H1 (cell line): ENCODE data around the gene S100A12. TPM values are rescaled to one million over a fixed set of nuclear protein-coding genes. Genes with fewer than 3 reads are reported as not detected.

ENCODE experiments used
- CTCF ChIA-PET: fragments of 300-600 bp; sonication (Branson Sonifier 250); formaldehyde crosslinking; loops from one replicate; lab custom pipeline; 2021; ENCODE audit not compliant: partially characterized antibody; lab: Charles Lee
- POLR2A ChIA-PET: fragments of 300-600 bp; sonication (Branson Sonifier 250); formaldehyde crosslinking; loops from one replicate; lab custom pipeline; 2021; ENCODE audit warnings: inconsistent platforms; ENCODE audit not compliant: partially characterized antibody; lab: Charles Lee
- DNase-seq, 2 experiments: peaks; one replicate each; pipeline versions ENCODE4 v3.0.0 to v3.0.0-alpha.2; 2010 to 2022; ENCODE audit warnings: low spot score in 2 of 2, low read depth in 1 of 2, mixed read lengths in 1 of 2
- FAIRE-seq: peaks from 2 replicates; lab custom pipeline; 2011; peaks lifted over from hg19 to GRCh38; lab: Jason Lieb, UNC
- H2AFZ ChIP-seq: 2 replicates; pipeline ENCODE4 v1.8.1; 2012; ENCODE audit warnings: low read length, inconsistent platforms
- H2AK5ac ChIP-seq: 2 replicates; pipeline ENCODE4 v1.6.1; 2013; ENCODE audit warnings: low read depth, low read length
- H2BK120ac ChIP-seq: replicated peaks from 2 replicates; pipeline ENCODE3; 2013; ENCODE audit warnings: low read depth, low read length, inconsistent platforms
- H2BK12ac ChIP-seq: 2 replicates; pipeline ENCODE4 v1.6.1; 2013; ENCODE audit warnings: low read depth, low read length
- H2BK15ac ChIP-seq: 2 replicates; pipeline ENCODE4 v1.6.1; 2013; ENCODE audit warnings: low read length
- H2BK20ac ChIP-seq: 2 replicates; pipeline ENCODE4 v1.6.1; 2013; ENCODE audit warnings: low read length
- H2BK5ac ChIP-seq: 2 replicates; pipeline ENCODE4 v1.6.1; 2013; ENCODE audit warnings: low read depth, low read length
- H3K14ac ChIP-seq: 2 replicates; pipeline ENCODE4 v1.6.1; 2013; ENCODE audit warnings: inconsistent platforms; ENCODE audit not compliant: insufficient read length
- H3K18ac ChIP-seq: 2 replicates; pipeline ENCODE4 v1.6.1; 2013; ENCODE audit warnings: low read length; ENCODE audit errors: extremely low read depth
- H3K23ac ChIP-seq: 2 replicates; pipeline ENCODE4 v1.6.1; 2013; ENCODE audit warnings: inconsistent platforms; ENCODE audit not compliant: insufficient read length
- H3K23me2 ChIP-seq: 2 replicates; pipeline ENCODE4 v1.6.1; 2013; ENCODE audit warnings: low read depth, low read length
- H3K27ac ChIP-seq: 2 replicates; pipeline ENCODE4 v1.6.1; 2011; ENCODE audit warnings: low read depth, low read length, inconsistent platforms
- H3K27me3 ChIP-seq, 4 experiments: replicated peaks in 1 of 4; 1 replicate in 1 of 4; 2 replicates in 3 of 4; pipeline versions ENCODE4 v1.6.1 to v1.8.1; 2011 to 2013; ENCODE audit warnings: low read length in 3 of 4, mild to moderate bottlenecking in 3 of 4, inconsistent platforms in 2 of 4, mixed read lengths in 2 of 4, moderate library complexity in 1 of 4; ENCODE audit not compliant: control insufficient read depth in 3 of 4, insufficient read depth in 3 of 4; ENCODE audit errors: extremely low read depth in 1 of 4
- H3K36me3 ChIP-seq, 4 experiments: 2 replicates each; pipeline versions ENCODE4 v1.6.1 to v1.8.1; 2011 to 2013; ENCODE audit warnings: mild to moderate bottlenecking in 4 of 4, low read length in 3 of 4, moderate library complexity in 2 of 4, control low read depth in 1 of 4, inconsistent platforms in 1 of 4; ENCODE audit not compliant: insufficient read depth in 4 of 4, control insufficient read depth in 2 of 4
- H3K4ac ChIP-seq: replicated peaks from 2 replicates; pipeline ENCODE3; 2013; ENCODE audit warnings: low read length, low read depth, mixed read lengths, inconsistent platforms; ENCODE audit not compliant: insufficient read length
- H3K4me1 ChIP-seq, 4 experiments: replicated peaks in 1 of 4; 1 replicate in 1 of 4; 2 replicates in 3 of 4; pipeline versions ENCODE4 v1.6.1 to v1.8.1; 2011 to 2013; ENCODE audit warnings: low read length in 3 of 4, inconsistent platforms in 2 of 4, mixed read lengths in 1 of 4; ENCODE audit not compliant: insufficient read depth in 4 of 4, control insufficient read depth in 3 of 4
- H3K4me2 ChIP-seq, 2 experiments: 2 replicates each; pipeline versions ENCODE4 v1.6.1 to v1.8.1; 2011 to 2013; ENCODE audit warnings: low read depth in 2 of 2, low read length in 2 of 2, control low read depth in 1 of 2, inconsistent platforms in 1 of 2, mild to moderate bottlenecking in 1 of 2; ENCODE audit not compliant: insufficient read depth in 1 of 2
- H3K4me3 ChIP-seq, 4 experiments: fragments of 200-600, 300-600 bp in 1 of 4; sonication (generic), shearing (Covaris generic), sonication (Bioruptor Twin) in 1 of 4; 2 replicates each; pipeline versions ENCODE4 v1.5.1 to v1.8.1; 2011 to 2016; ENCODE audit warnings: low read length in 4 of 4, low read depth in 3 of 4, control low read depth in 2 of 4, inconsistent platforms in 2 of 4, mild to moderate bottlenecking in 2 of 4, mixed read lengths in 1 of 4, moderate library complexity in 1 of 4; ENCODE audit not compliant: insufficient read depth in 2 of 4; ENCODE audit errors: extremely low read depth in 1 of 4
- H3K56ac ChIP-seq: replicated peaks from 2 replicates; pipeline ENCODE3; 2013; ENCODE audit warnings: low read depth, mild to moderate bottlenecking, mixed read lengths, low read length, inconsistent platforms; ENCODE audit not compliant: insufficient read length
- H3K79me1 ChIP-seq: 2 replicates; pipeline ENCODE4 v1.6.1; 2013; ENCODE audit warnings: low read depth, low read length, control low read depth
- H3K79me2 ChIP-seq, 2 experiments: 2 replicates each; pipeline versions ENCODE4 v1.6.1 to v1.8.1; 2012 to 2013; ENCODE audit warnings: low read length in 2 of 2, mild to moderate bottlenecking in 2 of 2, inconsistent platforms in 1 of 2; ENCODE audit not compliant: insufficient read depth in 2 of 2, control insufficient read depth in 1 of 2
- H3K9ac ChIP-seq, 4 experiments: replicated peaks in 1 of 4; 1 replicate in 1 of 4; 2 replicates in 3 of 4; pipeline versions ENCODE4 v1.6.1 to v1.8.1; 2011 to 2013; ENCODE audit warnings: low read depth in 3 of 4, low read length in 3 of 4, control low read depth in 2 of 4, mild to moderate bottlenecking in 2 of 4, moderate library complexity in 2 of 4, inconsistent platforms in 1 of 4; ENCODE audit errors: extremely low read depth in 1 of 4
- H3K9me3 ChIP-seq, 2 experiments: 2 replicates each; pipeline versions ENCODE4 v1.6.1 to v1.8.1; 2012 to 2013; ENCODE audit warnings: mild to moderate bottlenecking in 2 of 2, moderate library complexity in 2 of 2, control low read depth in 1 of 2, inconsistent platforms in 1 of 2, low read depth in 1 of 2, low read length in 1 of 2, mixed read lengths in 1 of 2; ENCODE audit not compliant: insufficient read depth in 2 of 2
- H4K20me1 ChIP-seq, 2 experiments: replicated peaks in 1 of 2; 2 replicates each; pipeline versions ENCODE3 to v1.8.1; 2011 to 2013; ENCODE audit warnings: inconsistent platforms in 2 of 2, low read length in 2 of 2, mild to moderate bottlenecking in 1 of 2; ENCODE audit not compliant: insufficient read depth in 2 of 2, control insufficient read depth in 1 of 2
- H4K5ac ChIP-seq: 2 replicates; pipeline ENCODE4 v1.6.1; 2013; ENCODE audit warnings: low read length, low read depth, mixed read lengths, inconsistent platforms; ENCODE audit not compliant: insufficient read length
- H4K8ac ChIP-seq: 2 replicates; pipeline ENCODE4 v1.8.0; 2013; ENCODE audit warnings: mild to moderate bottlenecking, moderate library complexity, low read length, inconsistent platforms; ENCODE audit not compliant: insufficient read depth; ENCODE audit errors: extremely low read depth
- H4K91ac ChIP-seq: replicated peaks from 2 replicates; pipeline ENCODE3; 2013; ENCODE audit warnings: low read length, mixed read lengths, inconsistent platforms; ENCODE audit not compliant: insufficient read length
- CBX8 ChIP-seq: fragments of 300-800, 300-1000 bp; sonication (generic); IDR thresholded peaks from 2 replicates; pipeline ENCODE4 v1.7.1; 2016; ENCODE audit warnings: low read depth, low read length, borderline replicate concordance
- CEBPB ChIP-seq: IDR thresholded peaks from 2 replicates; pipeline ENCODE4 v1.6.1; 2012; ENCODE audit warnings: low read depth, low read length
- SP2 ChIP-seq: IDR thresholded peaks from 2 replicates; pipeline ENCODE4 v1.6.1; 2012; ENCODE audit warnings: mild to moderate bottlenecking, low read length, inconsistent platforms
- SUZ12 ChIP-seq: fragments of 200-600 bp; sonication (generic); IDR thresholded peaks from 2 replicates; pipeline ENCODE4 v1.6.1; 2012; ENCODE audit warnings: mild to moderate bottlenecking, inconsistent platforms, low read length, moderate library complexity, mixed read lengths
- ZNF274 ChIP-seq: IDR thresholded peaks from 2 replicates; pipeline ENCODE4 v1.7.0; 2012; ENCODE audit warnings: low read length, borderline replicate concordance; ENCODE audit errors: extremely low read depth
- WGBS, 2 experiments: shearing (Covaris generic) in 1 of 2; methylation state at CpG; one replicate each; pipeline versions ENCODE4 v1.1.6 to v1.1.7; 2013 to 2015; ENCODE audit warnings: low lambda C conversion rate in 2 of 2, mixed read lengths in 2 of 2, inconsistent platforms in 1 of 2, low coverage in 1 of 2, missing lambda C conversion rate in 1 of 2; ENCODE audit not compliant: insufficient replicate concordance in 2 of 2, insufficient coverage in 1 of 2, insufficient read length in 1 of 2; ENCODE audit errors: extremely low coverage in 1 of 2, missing lambda C conversion rate in 1 of 2; 5-methylcytosine and 5-hydroxymethylcytosine counted together
- polyA plus RNA-seq, 7 experiments: library from polyadenylated mRNA; depleted of rRNA in 3 of 7; stranded (reverse) in 5 of 7; unstranded in 2 of 7; fragments of >200 nt in 5 of 7; fragments of 200-250 nt in 2 of 7; gene quantifications; 1 replicate in 5 of 7; 2 replicates in 1 of 7; 4 replicates in 1 of 7; pipeline versions ENCODE4 v1.2.1 to v1.2.3, GENCODE V29; 2011 to 2013; ENCODE audit warnings: missing spikeins in 2 of 7, mixed read lengths in 2 of 7
- total RNA-seq: library from RNA; stranded (reverse); fragmentation: NEBNext Ultra II Directional; extraction: Animal tissue kit (Norgen Biotek cat#: 25700); gene quantifications from 2 replicates; pipeline ENCODE4 v1.2.1, GENCODE V29; 2021

S100A12 gene
- total and polyA plus RNA-seq, 2 of the 8 experiments (the other 6 are each of a cell fraction or from before 2014, with no cell fraction given): not detected

- Histone ChIP-seq H4K5ac (no peak overlapping the region), H2AK5ac (no peak overlapping the region), H2BK20ac (no peak overlapping the region), H3K4me1 (no peaks in the 10 kb centered on the region), H2BK15ac (no peak overlapping the region), H4K91ac (no peak overlapping the region), H3K4ac (no peak overlapping the region), H3K9ac (no peak overlapping the region), H4K8ac (no peak overlapping the region), H2BK12ac (no peak overlapping the region), H3K23ac (no peak overlapping the region), H3K27me3 (no peaks in the 10 kb centered on the region), H3K9me3 (no peaks in the 10 kb centered on the region), H3K79me1 (no peaks in the 10 kb centered on the region), H3K18ac (no peak overlapping the region), H3K23me2 (no peaks in the 10 kb centered on the region), H3K27ac (no peak overlapping the region), H3K56ac (no peak overlapping the region), H3K36me3 (no peaks in the 10 kb centered on the region), H2AFZ (no peak overlapping the region), H4K20me1 (no peaks in the 10 kb centered on the region), H2BK120ac (no peak overlapping the region), H3K4me3 (no peak overlapping the region), H3K14ac (no peak overlapping the region), H2BK5ac (no peak overlapping the region), H3K4me2 (no peak overlapping the region), H3K79me2 (no peaks in the 10 kb centered on the region)
- WGBS, 2 experiments: 88% methylated on average over 2 of the region's 2 CpGs; no CpG with 5 or more reads in 1 of the 2 experiments
- ChIA-PET POLR2A (interaction anchor here (1.3 kb wide), 1 partner anchor 23 kb away, joined by 3 read pairs; the partner anchor contains the start of gene S100A8), CTCF (interaction anchor here (3.0 to 4.1 kb wide), 2 partner anchors 13 to 15 kb away, joined by 12 to 19 read pairs; no protein-coding TSS in a partner anchor)
- no peak for DNase-seq
- TF ChIP-seq ZNF274 (no peak), CEBPB (no peak), SP2 (no peak), CBX8 (no peak), SUZ12 (no peak)
- no peak for FAIRE-seq
These were observed 6.9 kb downstream of the S100A12 start for GRCh38 chr1:153368495-153368894.
